NCI-H460 (cell line): ENCODE results near the gene OR52I1. TPM values are rescaled to one million over a fixed set of nuclear protein-coding genes. Genes with fewer than 3 reads are reported as not detected.

ENCODE experiments used
- DNase-seq: peaks from one replicate; pipeline ENCODE4 v3.0.0-alpha.2; 2016; ENCODE audit warnings: low read depth; ENCODE audit errors: extremely low read depth
- total RNA-seq: library from RNA; depleted of rRNA; stranded (reverse); fragments of >200 nt; shearing (Covaris generic); gene quantifications from 2 replicates; pipeline ENCODE4 v1.2.3, GENCODE V29; 2014; rRNA removed

OR52I1 gene
- total RNA-seq, 1 experiment from 2014 or later: not detected

DNA sequence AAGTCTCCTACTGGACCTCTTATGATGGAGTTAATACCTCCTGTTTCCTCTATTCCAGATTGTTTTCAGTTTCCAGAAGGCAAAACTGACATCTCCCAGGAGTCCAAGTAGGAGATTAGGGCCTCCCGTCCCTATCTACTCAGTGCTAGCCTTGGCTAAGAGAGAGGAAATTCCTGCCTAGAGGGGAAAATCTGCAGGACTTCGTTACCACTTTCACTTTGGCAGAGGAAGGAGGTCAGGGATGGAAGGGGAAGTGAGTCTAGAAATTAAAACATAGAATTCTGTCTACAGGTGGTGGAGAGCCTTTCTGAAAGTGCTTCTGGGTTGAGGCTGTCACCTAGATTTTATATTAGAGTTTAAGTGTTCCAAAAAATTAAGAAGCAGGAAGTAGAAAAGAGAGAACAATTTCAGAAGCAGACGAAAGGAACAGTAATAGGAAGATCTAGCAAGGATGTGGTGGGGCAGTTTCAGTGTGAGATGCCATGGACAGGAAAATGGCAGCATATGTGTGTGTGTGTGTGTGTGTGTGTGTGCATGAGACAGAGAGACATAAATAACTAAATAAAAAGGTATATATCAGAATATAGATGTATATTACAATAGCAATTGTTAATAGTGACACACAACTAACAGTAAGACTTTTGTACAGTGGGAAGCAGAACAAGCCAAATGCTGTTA lies 16.6 kb downstream of the OR52I1 start:
- no peak for DNase-seq

DNA sequence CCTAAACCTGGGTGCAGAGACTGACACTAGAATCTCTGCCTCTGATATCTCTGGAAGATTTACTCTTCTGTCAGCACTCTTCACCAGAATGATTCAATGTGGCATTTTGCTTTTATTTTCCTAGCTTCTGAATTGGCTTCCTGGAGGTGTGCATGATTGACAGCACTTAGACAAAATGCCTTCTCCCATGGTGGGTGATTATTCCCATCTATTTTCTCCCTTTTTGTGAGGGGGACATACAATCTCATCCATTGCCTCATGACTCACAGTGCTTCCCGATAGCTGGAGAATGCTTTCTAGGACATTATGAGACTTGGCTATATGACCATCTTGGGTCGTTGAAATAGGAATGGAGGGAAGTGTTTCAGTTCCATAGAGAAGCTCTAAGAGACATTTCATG lies 18.1 kb downstream of the OR52I1 start:
- DNase-seq: no peak

DNA sequence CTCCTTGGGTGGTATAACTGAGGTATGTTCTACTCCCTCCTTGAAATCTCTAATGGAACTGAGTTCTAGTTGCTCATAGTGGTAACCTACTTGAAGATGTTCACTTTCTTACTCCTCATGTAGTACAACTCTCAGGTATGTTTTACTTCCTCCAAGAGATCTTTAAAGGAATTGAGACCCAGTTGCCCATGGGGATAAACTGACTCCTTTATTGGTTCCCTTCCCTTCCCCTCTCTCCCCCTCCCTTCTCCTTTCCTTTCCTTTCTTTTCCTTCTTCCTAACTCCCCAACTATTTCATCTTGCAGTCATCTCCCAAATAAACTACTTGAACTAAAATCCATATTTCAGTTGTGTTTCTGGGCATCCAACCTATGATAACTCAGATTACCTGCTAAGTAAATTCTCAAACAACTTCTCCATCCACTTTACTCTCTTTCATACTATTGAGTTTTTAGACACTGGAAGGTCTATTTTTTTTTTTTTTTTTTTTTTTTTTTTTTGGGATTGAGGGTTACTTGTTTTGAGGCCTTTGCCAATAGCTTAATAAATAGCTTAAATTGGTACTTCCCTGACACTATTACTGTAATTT lies 22.1 kb downstream of the OR52I1 start:
- DNase-seq: no peak

DNA sequence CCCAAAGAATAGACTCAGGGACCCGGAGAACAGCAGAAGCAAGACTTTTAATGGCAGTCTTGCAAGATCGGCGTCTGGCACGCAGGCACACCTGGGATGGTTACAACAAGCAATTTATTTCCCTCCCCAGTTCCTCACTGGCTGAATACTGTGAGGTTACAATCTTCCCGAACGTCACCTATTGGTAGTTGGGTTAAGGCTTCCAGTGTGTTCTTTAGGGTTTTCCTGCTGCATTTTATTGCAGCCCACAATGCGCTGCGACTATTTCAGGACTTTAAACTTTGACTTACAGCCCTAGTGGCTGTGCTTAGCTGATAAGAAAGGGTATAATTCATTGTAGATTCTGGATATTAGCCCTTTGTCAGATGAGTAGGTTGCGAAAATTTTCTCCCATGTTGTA lies 25.7 kb downstream of the OR52I1 start:
- DNase-seq: no peak

DNA sequence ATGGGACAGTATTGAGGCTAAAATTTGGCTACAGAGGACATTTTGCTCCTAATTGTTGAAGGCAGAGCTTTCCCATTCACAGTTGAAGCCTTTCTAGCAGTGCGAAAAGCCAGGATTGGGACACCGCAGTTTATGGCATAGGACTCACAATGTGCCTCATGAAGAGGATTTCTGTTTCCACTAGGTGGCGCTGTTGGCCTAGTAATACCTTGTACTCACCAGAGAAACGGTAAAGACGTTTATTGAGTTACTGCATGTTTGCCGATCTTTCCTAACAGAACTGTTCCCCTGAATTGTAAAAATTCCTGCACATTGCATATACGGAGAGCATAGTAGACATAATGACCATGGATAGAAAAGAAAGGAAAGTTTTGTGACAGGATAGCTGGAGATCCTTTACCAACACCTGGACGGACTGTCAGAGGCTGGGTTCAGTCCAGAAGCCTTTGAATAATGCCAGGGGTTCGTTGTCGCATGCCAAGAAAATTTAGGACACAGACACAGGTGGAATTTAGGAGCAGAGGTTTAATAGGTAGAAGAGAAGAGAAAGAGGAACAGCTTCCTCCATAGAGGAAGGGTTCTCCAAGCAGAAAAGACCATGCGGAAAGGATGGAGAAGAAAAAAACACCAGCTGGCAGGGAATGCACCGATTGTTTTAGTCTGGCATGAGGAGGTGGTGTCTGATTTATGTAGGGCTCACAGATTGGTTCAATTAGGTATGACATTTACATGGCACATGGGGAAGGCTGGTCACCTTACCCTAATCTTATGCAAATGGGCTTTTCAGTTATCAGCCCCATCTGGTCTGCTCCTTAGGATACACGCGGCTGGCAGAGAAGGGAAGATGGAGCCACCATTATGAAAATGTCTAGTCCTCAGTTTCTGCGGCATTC lies 32.6 kb downstream of the OR52I1 start:
- peak; percentile 72 for DNase-seq

DNA sequence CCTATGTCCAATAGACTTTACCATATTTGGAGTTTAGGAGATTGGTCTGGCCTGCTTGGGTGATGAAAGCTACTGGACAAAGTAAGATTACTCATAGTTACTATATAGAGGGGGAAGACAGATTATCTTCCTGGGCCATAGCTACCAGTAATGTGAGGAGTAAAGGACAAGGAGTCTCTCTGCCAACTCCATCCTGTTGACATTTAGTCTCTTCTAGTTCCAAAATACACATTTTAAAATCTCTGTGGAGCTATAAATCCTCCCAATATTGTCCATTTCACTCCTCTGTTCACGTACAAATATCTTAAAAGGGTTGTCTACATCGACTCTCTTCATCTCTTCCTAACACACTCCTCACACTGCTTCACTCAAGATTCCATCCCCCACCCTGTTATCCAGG lies 42.3 kb downstream of the OR52I1 start:
- no peak for DNase-seq

DNA sequence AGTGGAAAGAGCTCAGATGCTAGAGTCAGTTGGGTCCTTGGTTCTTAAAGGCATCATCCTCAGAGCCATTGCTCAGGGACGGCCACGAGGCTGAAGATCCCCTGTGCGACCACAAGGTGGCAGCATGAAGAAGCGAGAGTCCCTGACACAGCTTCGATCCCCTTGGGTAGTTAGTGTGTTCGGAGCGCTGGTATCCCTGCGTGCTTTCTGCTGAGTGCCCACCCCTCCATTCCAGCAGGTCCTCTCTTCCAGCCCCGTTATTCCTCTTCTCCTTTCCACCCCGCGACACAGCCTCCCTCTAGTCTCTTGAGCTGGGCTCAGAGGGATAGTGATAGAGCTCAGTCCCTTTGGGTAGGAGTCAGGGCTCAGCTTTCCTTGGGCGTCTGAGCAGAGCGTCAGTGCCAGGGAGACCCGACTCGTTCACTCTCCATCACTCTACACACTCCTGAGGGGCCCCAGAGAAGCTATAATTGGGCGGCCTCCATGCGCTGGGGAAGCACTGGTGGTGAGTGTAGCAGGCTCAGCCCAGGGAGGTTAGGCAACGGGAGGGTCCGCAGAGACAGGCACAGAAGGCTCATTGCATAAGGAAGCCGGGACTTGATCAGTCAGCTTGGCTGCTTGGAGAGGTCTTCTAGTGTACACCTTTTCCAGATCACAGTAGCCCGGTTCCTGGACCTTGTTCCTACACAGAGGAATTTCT lies 43.3 kb downstream of the OR52I1 start, which contains the start of gene OR51D1:
Gene OR51D1 (plus strand): TSS at position 516 of the 700 bp plus-strand sequence. CDS start 2,314 bp downstream, outside the sequence.
- peak; percentile 54 for DNase-seq

DNA sequence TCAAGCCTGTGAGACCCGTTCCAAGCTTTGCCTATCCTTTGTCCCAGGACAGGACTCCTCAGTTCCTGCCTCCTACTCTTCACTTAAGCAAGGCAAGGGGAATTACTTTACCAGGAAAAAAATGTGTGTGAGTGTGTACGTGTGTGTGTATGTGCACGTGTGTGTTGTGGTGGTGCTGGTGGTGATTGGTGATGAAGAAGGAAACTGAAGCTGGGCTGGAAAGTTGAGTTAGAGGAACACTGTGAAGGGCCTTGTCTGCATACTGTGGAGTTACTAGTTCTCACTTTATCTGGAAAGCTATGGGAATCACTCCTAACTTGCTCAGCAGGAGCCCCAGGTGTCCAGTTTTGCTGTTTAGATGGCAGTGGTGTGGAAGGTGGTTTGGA lies 43.8 kb downstream of the OR52I1 start:
- DNase-seq: no peak

DNA sequence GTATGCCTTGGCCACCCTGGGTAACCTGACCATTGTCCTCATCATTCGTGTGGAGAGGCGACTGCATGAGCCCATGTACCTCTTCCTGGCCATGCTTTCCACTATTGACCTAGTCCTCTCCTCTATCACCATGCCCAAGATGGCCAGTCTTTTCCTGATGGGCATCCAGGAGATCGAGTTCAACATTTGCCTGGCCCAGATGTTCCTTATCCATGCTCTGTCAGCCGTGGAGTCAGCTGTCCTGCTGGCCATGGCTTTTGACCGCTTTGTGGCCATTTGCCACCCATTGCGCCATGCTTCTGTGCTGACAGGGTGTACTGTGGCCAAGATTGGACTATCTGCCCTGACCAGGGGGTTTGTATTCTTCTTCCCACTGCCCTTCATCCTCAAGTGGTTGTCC lies 46.1 kb downstream of the OR52I1 start:
- no peak for DNase-seq

DNA sequence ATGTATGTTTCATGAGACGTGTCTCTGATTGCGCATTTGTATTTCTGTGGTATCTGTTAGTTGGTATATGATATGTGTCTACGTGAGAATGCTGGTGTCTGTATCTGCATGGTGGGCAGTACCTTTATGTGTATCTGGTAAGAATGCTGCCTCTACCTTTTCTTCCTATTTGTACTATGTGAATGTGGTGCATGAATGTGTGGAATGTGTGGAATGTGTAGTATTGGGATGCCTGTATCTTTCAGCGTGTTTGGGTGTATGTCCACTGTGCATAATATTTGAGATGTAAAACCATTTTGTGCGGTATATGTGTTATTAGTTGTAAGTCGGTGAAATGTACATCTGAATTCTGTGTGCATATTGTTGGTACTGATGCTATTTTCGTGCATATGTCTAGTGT lies 47.7 kb downstream of the OR52I1 start:
- no peak for DNase-seq

DNA sequence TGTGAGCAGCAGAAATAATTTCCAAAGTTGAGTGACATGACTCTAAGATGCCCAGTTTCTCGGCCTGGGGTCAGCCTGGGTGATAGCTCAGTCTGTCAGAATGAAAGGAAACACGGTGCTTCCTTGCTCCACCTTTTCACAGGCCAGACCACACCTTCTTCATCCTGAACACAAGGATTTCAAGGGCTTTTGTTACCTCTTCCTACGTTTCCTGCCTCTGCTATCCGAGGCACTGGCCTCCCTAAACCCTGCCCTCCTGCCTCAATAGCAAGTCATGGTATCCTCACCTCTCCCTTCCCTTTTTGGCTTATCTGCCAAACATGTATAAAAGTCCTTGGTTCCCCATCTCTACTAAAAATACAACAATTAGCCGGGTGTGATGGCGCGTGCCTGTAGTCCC lies 48.2 kb downstream of the OR52I1 start:
- DNase-seq: no peak

DNA sequence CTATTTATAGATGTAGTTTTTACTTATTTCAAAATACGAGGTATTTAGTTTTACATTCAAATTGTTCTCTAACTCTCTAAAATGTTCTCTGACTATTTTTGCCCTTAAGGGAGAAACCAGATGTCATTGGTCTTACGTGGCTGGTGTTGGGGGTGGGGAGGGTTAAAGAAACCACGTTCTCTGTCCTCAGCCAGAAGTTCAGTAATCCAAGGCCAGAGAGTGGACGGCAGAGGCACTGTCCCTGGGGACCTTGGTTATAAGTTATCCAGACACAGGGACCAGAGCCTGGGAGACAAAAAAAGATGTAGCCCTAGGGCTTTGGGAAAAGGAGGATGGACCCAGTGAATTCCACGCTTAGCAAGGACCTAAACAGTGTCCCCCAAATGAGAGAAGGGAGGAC lies 49.2 kb downstream of the OR52I1 start:
- DNase-seq: no peak

DNA sequence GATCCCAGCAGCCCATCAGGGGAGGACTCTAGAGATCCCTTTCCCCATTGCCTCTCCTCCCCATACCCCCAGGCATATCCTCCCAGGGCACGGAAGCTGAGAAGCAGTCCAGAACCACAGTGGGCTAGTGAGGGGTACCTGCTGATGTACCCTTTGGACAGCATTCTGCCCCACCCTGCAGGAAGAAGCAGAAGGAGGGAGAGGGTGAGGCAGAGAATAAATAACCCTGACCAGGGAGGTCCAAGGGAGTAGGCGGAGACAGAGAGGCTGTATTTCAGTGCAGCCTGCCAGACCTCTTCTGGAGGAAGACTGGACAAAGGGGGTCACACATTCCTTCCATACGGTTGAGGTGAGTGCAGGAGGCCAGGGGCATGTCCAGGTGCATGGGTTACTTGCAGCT lies 49.8 kb downstream of the OR52I1 start, which contains the start of gene OR51E1:
Gene OR51E1 (plus strand): TSS at position 301 of the 400 bp plus-strand sequence. CDS start 8,545 bp downstream, outside the sequence.
- no peak for DNase-seq

DNA sequence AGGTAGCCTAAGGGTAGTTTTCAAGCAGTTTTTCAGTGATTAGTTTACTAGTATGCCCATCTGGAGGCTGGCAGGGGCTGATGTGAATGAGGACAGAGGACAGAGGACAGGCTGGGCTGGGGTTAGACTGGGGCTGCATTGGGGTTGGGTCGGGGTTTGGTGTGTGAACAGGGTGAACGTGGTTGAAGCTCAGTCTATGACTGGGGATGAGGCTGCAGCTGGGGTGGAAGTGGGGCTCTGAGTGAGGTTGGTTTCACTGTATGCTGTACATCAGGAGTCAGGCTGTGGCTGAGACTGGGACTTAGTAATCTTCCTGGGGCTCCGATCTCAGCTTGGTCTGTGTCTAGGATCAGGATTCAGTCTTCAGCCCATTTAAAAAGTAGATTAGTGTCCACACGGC lies 50.4 kb downstream of the OR52I1 start:
- DNase-seq: no peak

Other genes starting within 250 kb of the OR52I1 start
- gene OR52B4, start 225.7 kb upstream of the OR52I1 start, total RNA-seq: not detected in 2 replicates
- 8.0 and 12.4 TPM in 2 replicates for gene TRIM21, start 200.3 kb upstream of the OR52I1 start, total RNA-seq
- not detected in 2 replicates for gene OR52K2, start 144.7 kb upstream of the OR52I1 start, total RNA-seq
- gene OR52K1, start 111.4 kb upstream of the OR52I1 start, total RNA-seq: not detected in 2 replicates
- not detected in 2 replicates for gene OR52M1, start 48.8 kb upstream of the OR52I1 start, total RNA-seq
- gene OR52I2, start 12.3 kb upstream of the OR52I1 start, total RNA-seq: not detected in 2 replicates
- gene TRIM68, start 14.2 kb downstream of the OR52I1 start, total RNA-seq: 4.3 and 6.1 TPM in 2 replicates
- gene OR51D1, start 43.4 kb downstream of the OR52I1 start, total RNA-seq: not detected in 2 replicates
- not detected in 2 replicates for gene OR51E1, start 49.9 kb downstream of the OR52I1 start, total RNA-seq
- gene OR51E2, start 103.8 kb downstream of the OR52I1 start, total RNA-seq: not detected in 2 replicates
- not detected in 2 replicates for gene MMP26, start 110.7 kb downstream of the OR52I1 start, total RNA-seq
- gene OR51F1, start 175.9 kb downstream of the OR52I1 start, total RNA-seq: not detected in 2 replicates
- gene OR52R1, start 210.3 kb downstream of the OR52I1 start, total RNA-seq: not detected in 2 replicates
- gene OR51F2, start 227.3 kb downstream of the OR52I1 start, total RNA-seq: not detected in 2 replicates